GM13977 (cell line): Measurements from ENCODE around the gene TMA7B.
"Not testable (repeated sequence)": the region's sequence is repeated elsewhere in the genome, so short reads cannot be mapped to it uniquely, and the experiment has no call there.

Experiments used
- DNase-seq: peaks from one replicate; pipeline ENCODE4 v3.0.0; 2012; ENCODE audit warnings: low spot score
- in situ Hi-C: fragments of 300-500 bp; cut with MboI; formaldehyde crosslinking; loops from one replicate; pipeline ENCODE4 v1.12.0; 2022; ENCODE audit warnings: low sequenced_read_pairs, low pct_unique_long_range_greater_than_20kb, mixed read lengths, inconsistent platforms; ENCODE audit not compliant: unreplicated experiment
- TF ChIP-seq, protein P1 (sequence below): IDR thresholded peaks from 2 replicates; pipeline ENCODE4 v1.5.1; 2012; ENCODE audit warnings: mild to moderate bottlenecking, control low read depth; ENCODE audit not compliant: insufficient read depth; ENCODE audit errors: extremely low read depth, missing control alignments

TMA7B gene

GRCh38 chr22:39949964-39950737 lies 10.0 kb upstream of the TMA7B start:
- no peak for DNase-seq
- in situ Hi-C loops, result no loop called here
- TF ChIP-seq, protein P1, sequence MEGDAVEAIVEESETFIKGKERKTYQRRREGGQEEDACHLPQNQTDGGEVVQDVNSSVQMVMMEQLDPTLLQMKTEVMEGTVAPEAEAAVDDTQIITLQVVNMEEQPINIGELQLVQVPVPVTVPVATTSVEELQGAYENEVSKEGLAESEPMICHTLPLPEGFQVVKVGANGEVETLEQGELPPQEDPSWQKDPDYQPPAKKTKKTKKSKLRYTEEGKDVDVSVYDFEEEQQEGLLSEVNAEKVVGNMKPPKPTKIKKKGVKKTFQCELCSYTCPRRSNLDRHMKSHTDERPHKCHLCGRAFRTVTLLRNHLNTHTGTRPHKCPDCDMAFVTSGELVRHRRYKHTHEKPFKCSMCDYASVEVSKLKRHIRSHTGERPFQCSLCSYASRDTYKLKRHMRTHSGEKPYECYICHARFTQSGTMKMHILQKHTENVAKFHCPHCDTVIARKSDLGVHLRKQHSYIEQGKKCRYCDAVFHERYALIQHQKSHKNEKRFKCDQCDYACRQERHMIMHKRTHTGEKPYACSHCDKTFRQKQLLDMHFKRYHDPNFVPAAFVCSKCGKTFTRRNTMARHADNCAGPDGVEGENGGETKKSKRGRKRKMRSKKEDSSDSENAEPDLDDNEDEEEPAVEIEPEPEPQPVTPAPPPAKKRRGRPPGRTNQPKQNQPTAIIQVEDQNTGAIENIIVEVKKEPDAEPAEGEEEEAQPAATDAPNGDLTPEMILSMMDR, result no peak

DNA sequence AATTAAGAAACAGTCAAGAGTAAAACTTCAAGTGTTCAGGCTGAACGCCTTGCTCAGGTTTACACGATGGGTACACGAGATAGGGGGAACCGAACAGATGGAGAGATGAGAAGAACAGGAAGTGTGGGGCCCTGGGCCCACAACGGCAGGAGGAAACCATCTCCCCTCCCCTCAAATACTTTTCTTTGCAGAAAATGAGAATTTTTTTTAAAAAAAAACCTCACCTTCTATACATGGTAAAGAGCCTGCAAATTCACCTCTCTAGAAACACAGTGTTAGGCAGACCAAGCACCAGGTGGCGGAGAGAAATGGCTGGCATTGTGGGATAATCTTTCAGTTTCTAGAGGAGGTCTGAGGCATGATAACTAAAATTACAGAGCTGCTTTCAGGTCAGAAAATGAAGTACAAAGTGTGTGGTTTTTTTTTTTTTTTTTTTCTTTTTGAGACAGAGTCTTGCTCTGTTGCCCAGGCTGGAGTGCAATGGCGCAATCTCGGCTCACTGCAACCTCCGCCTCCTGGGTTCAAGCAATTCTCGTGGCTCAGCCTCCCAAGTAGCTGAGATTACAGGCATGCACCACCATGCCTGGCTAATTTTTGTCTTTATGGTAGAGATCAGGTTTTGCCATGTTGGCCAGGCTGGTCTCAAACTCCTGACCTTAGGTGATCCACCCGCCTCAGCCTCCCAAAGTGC lies 8.4 kb upstream of the TMA7B start:
- in situ Hi-C loops, DNase-seq: not testable (repeated sequence)

- TF ChIP-seq, protein P1, result no peak
These were observed 7.8 kb upstream of the TMA7B start for GRCh38 chr22:39952347-39952746.

GRCh38 chr22:39953101-39953500 lies 7.1 kb upstream of the TMA7B start:
- no peak for DNase-seq
- in situ Hi-C loops, result no loop called here
- TF ChIP-seq, protein P1, result no peak

More at GRCh38 chr22:39952347-39952746, 7.8 kb upstream of the TMA7B start:
- no peak for DNase-seq
- in situ Hi-C loops, result no loop called here

- DNase-seq, result no peak
- TF ChIP-seq, protein P1, result no peak
- in situ Hi-C loops, result no loop called here
These were observed 5.6 kb upstream of the TMA7B start for GRCh38 chr22:39954584-39955055.

- in situ Hi-C loops, result no loop called here
- TF ChIP-seq, protein P1, result no peak
- no peak for DNase-seq
These were observed 4.5 kb upstream of the TMA7B start for GRCh38 chr22:39955675-39956074.
